HepG2 (cell line): ENCODE results near the gene CCDC97. TPM values are rescaled to one million over a fixed set of nuclear protein-coding genes. Genes with fewer than 3 reads are reported as not detected.

Experiments
- AHR ChIP-seq: IDR thresholded peaks from 2 replicates; pipeline ENCODE4 v1.6.1; 2018; ENCODE audit warnings: missing genetic modification reagents, missing compliant biosample characterization
- ETV5 ChIP-seq: IDR thresholded peaks from 2 replicates; pipeline ENCODE4 v1.6.1; 2018; ENCODE audit warnings: missing biosample characterization, missing genetic modification reagents, inconsistent platforms, borderline replicate concordance
- FOXA1 ChIP-seq, 2 experiments: fragments of 450-650 bp in 1 of 2; sonication (generic) in 1 of 2; formaldehyde crosslinking in 1 of 2; IDR thresholded peaks; 2 replicates each; pipeline versions ENCODE4 v1.4.0 to v1.6.1; 2016 to 2020; ENCODE audit warnings: missing genetic modification reagents in 1 of 2
- HNRNPK ChIP-seq: fragments of 200-400 bp; formaldehyde crosslinking; IDR thresholded peaks from 2 replicates; pipeline ENCODE4 v1.6.1; 2018; ENCODE audit warnings: low read length, low read depth, moderate library complexity, mild to moderate bottlenecking; ENCODE audit not compliant: poor library complexity, severe bottlenecking
- PAX8 ChIP-seq: sonication (generic); formaldehyde crosslinking; IDR thresholded peaks from 2 replicates; pipeline ENCODE4 v1.8.0; 2022; ENCODE audit warnings: mild to moderate bottlenecking, missing genetic modification reagents, borderline replicate concordance
- RERE ChIP-seq: IDR thresholded peaks from 2 replicates; pipeline ENCODE4 v1.6.1; 2016; ENCODE audit warnings: low read depth, missing genetic modification reagents, missing compliant biosample characterization
- RFXANK ChIP-seq: IDR thresholded peaks from 2 replicates; pipeline ENCODE4 v1.6.1; 2016
- SOX13 ChIP-seq, 3 experiments: fragments of 450-650 bp in 1 of 3; sonication (generic) in 1 of 3; formaldehyde crosslinking in 1 of 3; IDR thresholded peaks in 2 of 3; conservative IDR thresholded peaks in 1 of 3; 2 replicates each; pipeline versions ENCODE4 v1.5.0 to v1.6.1; 2016 to 2020; ENCODE audit warnings: antibody characterized with exemption in 1 of 3, mild to moderate bottlenecking in 1 of 3, missing compliant biosample characterization in 1 of 3, missing genetic modification reagents in 1 of 3, moderate library complexity in 1 of 3
- TP53 ChIP-seq: sonication (generic); formaldehyde crosslinking; conservative IDR thresholded peaks from 2 replicates; pipeline ENCODE4 v1.4.0; 2020; ENCODE audit warnings: missing genetic modification reagents
- WIZ ChIP-seq: sonication (generic); formaldehyde crosslinking; IDR thresholded peaks from 2 replicates; pipeline ENCODE4 v1.5.1; 2020; ENCODE audit warnings: mild to moderate bottlenecking, missing genetic modification reagents
- ZBTB14 ChIP-seq: sonication (generic); formaldehyde crosslinking; IDR thresholded peaks from 2 replicates; pipeline ENCODE4 v1.4.0; 2020; ENCODE audit warnings: missing genetic modification reagents
- ZKSCAN8 ChIP-seq: IDR thresholded peaks from 2 replicates; pipeline ENCODE4 v1.6.1; 2016; ENCODE audit warnings: borderline replicate concordance, missing genetic modification reagents, missing compliant biosample characterization
- ZNF160 ChIP-seq: sonication (generic); formaldehyde crosslinking; IDR thresholded peaks from 2 replicates; pipeline ENCODE4 v1.8.0; 2022; ENCODE audit warnings: mild to moderate bottlenecking, inconsistent platforms, missing genetic modification reagents
- ZNF274 ChIP-seq: sonication (generic); formaldehyde crosslinking; IDR thresholded peaks from 2 replicates; pipeline ENCODE4 v1.5.1; 2020; ENCODE audit warnings: mild to moderate bottlenecking, missing genetic modification reagents
- ZNF367 ChIP-seq: sonication (generic); formaldehyde crosslinking; IDR thresholded peaks from 2 replicates; pipeline ENCODE4 v1.4.0; 2020; ENCODE audit warnings: missing genetic modification reagents, borderline replicate concordance
- ZSCAN30 ChIP-seq: sonication (generic); formaldehyde crosslinking; IDR thresholded peaks from 2 replicates; pipeline ENCODE4 v1.5.0; 2020; ENCODE audit warnings: mild to moderate bottlenecking, missing genetic modification reagents
- polyA plus RNA-seq, 8 experiments: library from polyadenylated mRNA; depleted of rRNA in 3 of 8; stranded (reverse) in 7 of 8; unstranded in 1 of 8; fragments of >200 nt; fragmentation: Illumina TruSeq in 4 of 8; extraction: Trizol in 4 of 8; gene quantifications; 2 replicates each; pipeline versions ENCODE4 v1.2.1 to v1.2.3, GENCODE V29; 2011 to 2016; ENCODE audit warnings: low read depth in 4 of 8, missing spikeins in 1 of 8, mixed read lengths in 1 of 8; ENCODE audit not compliant: insufficient read depth in 1 of 8
- total RNA-seq, 5 experiments: library from RNA; depleted of rRNA; stranded (reverse); fragments of >200 nt; fragmentation: Illumina TruSeq; extraction: Trizol; gene quantifications; 2 replicates each; pipeline ENCODE4 v1.2.3, GENCODE V29; 2016; ENCODE audit warnings: low read depth in 1 of 5
- TF ChIP-seq, protein P1 (sequence below): sonication (generic); formaldehyde crosslinking; IDR thresholded peaks from 2 replicates; pipeline ENCODE4 v1.9.0; 2021; ENCODE audit warnings: missing genetic modification reagents, borderline replicate concordance
- TF ChIP-seq, protein P2 (sequence below): sonication (generic); formaldehyde crosslinking; conservative IDR thresholded peaks from 2 replicates; pipeline ENCODE4 v1.8.0; 2022; ENCODE audit warnings: low read depth, missing genetic modification reagents

CCDC97 gene
- total and polyA plus RNA-seq, 2 of the 13 experiments (the other 11 are each of a cell fraction or from before 2014, with no cell fraction given), result 6.2 to 7.3 TPM

- TF ChIP-seq FOXA1 (IDR thresholded peaks at IDR 0.05), result peak; percentile 57; the same call in 1 of the 2 replicates
- TF ChIP-seq FOXA1 (CRISPR knock-in tag; IDR thresholded peaks at IDR 0.05), result peak; percentile 92
- peak; percentile 25; the same call in 1 of the 2 replicates for TF ChIP-seq RERE (CRISPR knock-in tag)
- no peak for TF ChIP-seq SOX13 (IDR thresholded peaks at IDR 0.05)
- TF ChIP-seq SOX13 (CRISPR knock-in tag; conservative IDR thresholded peaks at IDR 0.05 in 1 of 2, IDR thresholded peaks at IDR 0.05 in 1 of 2), result no peak; a peak in 1 of 4 replicates
- TF ChIP-seq, protein P1, sequence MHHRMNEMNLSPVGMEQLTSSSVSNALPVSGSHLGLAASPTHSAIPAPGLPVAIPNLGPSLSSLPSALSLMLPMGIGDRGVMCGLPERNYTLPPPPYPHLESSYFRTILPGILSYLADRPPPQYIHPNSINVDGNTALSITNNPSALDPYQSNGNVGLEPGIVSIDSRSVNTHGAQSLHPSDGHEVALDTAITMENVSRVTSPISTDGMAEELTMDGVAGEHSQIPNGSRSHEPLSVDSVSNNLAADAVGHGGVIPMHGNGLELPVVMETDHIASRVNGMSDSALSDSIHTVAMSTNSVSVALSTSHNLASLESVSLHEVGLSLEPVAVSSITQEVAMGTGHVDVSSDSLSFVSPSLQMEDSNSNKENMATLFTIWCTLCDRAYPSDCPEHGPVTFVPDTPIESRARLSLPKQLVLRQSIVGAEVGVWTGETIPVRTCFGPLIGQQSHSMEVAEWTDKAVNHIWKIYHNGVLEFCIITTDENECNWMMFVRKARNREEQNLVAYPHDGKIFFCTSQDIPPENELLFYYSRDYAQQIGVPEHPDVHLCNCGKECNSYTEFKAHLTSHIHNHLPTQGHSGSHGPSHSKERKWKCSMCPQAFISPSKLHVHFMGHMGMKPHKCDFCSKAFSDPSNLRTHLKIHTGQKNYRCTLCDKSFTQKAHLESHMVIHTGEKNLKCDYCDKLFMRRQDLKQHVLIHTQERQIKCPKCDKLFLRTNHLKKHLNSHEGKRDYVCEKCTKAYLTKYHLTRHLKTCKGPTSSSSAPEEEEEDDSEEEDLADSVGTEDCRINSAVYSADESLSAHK (CRISPR knock-in tag), result no peak
- TF ChIP-seq ZNF274, result no peak
- TF ChIP-seq HNRNPK, result peak; percentile 46
- TF ChIP-seq RFXANK (CRISPR knock-in tag), result no peak
- TF ChIP-seq PAX8, result no peak
- no peak for TF ChIP-seq ZNF160 (CRISPR knock-in tag)
- TF ChIP-seq WIZ (CRISPR knock-in tag), result no peak
- TF ChIP-seq ZKSCAN8, result no peak
- no peak for TF ChIP-seq ZSCAN30 (CRISPR knock-in tag)
- no peak for TF ChIP-seq AHR (CRISPR knock-in tag)
- 0 out of 2 replicates have a peak, but pooled peaks have one; percentile 55 for TF ChIP-seq ETV5
- TF ChIP-seq ZNF367 (CRISPR knock-in tag), result no peak
- TF ChIP-seq TP53, result no peak
- TF ChIP-seq, protein P2, sequence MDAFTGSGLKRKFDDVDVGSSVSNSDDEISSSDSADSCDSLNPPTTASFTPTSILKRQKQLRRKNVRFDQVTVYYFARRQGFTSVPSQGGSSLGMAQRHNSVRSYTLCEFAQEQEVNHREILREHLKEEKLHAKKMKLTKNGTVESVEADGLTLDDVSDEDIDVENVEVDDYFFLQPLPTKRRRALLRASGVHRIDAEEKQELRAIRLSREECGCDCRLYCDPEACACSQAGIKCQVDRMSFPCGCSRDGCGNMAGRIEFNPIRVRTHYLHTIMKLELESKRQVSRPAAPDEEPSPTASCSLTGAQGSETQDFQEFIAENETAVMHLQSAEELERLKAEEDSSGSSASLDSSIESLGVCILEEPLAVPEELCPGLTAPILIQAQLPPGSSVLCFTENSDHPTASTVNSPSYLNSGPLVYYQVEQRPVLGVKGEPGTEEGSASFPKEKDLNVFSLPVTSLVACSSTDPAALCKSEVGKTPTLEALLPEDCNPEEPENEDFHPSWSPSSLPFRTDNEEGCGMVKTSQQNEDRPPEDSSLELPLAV (CRISPR knock-in tag), result no peak
- no peak for TF ChIP-seq ZBTB14
These were observed 13.6 kb downstream of the CCDC97 start (continued) for GRCh38 chr19:41323430-41324125.
